COLO668 (cell line): ENCODE measurements around the gene ADIPOR2.
"Not testable (repeated sequence)": the region's sequence is repeated elsewhere in the genome, so short reads cannot be mapped to it uniquely, and the experiment has no call there.

ENCODE experiments used
- DNase-seq: peaks from one replicate; lab custom pipeline; 2025; ENCODE audit not compliant: unreplicated experiment; lab: John Stamatoyannopoulos, UW

The ADIPOR2 gene

GRCh38 chr12:1663440-1664132 lies 27.3 kb upstream of the ADIPOR2 start:
- DNase-seq = no peak

GRCh38 chr12:1665366-1665765 lies 25.5 kb upstream of the ADIPOR2 start:
- no peak for DNase-seq

GRCh38 chr12:1666215-1666614 lies 24.7 kb upstream of the ADIPOR2 start:
- DNase-seq = no peak

- no peak for DNase-seq
Measured at GRCh38 chr12:1666685-1667162, 24.1 kb upstream of the ADIPOR2 start.

GRCh38 chr12:1668833-1669543 lies 21.9 kb upstream of the ADIPOR2 start:
- DNase-seq = no peak

- DNase-seq = no peak
Measured at GRCh38 chr12:1670358-1671268, 20.3 kb upstream of the ADIPOR2 start.

GRCh38 chr12:1676043-1676442 lies 14.8 kb upstream of the ADIPOR2 start:
- no peak for DNase-seq

GRCh38 chr12:1680804-1681492 lies 9.9 kb upstream of the ADIPOR2 start:
- DNase-seq = no peak

- no peak for DNase-seq
Measured at GRCh38 chr12:1681493-1681807, 9.4 kb upstream of the ADIPOR2 start.

- no peak for DNase-seq
Measured at GRCh38 chr12:1688086-1688710, 2.7 kb upstream of the ADIPOR2 start.

GRCh38 chr12:1691123-1692007 lies 495 bp downstream of the ADIPOR2 start:
- DNase-seq = peak; percentile 69

- no peak for DNase-seq
Measured at GRCh38 chr12:1692226-1692625, 1.4 kb downstream of the ADIPOR2 start.

GRCh38 chr12:1692895-1693610 lies 2.2 kb downstream of the ADIPOR2 start:
- DNase-seq = no peak

GRCh38 chr12:1695097-1695496 lies 4.2 kb downstream of the ADIPOR2 start:
- not testable (repeated sequence) for DNase-seq

- no peak for DNase-seq
Measured at GRCh38 chr12:1695886-1696670, 5.2 kb downstream of the ADIPOR2 start.

GRCh38 chr12:1696800-1697199 lies 5.9 kb downstream of the ADIPOR2 start:
- DNase-seq = no peak

GRCh38 chr12:1697271-1697670 lies 6.4 kb downstream of the ADIPOR2 start:
- no peak for DNase-seq

- no peak for DNase-seq
Measured at GRCh38 chr12:1698720-1699119, 7.8 kb downstream of the ADIPOR2 start.
